Mucosa of rectum (tissue), 2 donors: ENCODE results near the gene DHTKD1.

Experiments used
- H3K27ac ChIP-seq, 2 donors: one replicate each; pipeline ENCODE4 v1.7.0; 2013; ENCODE audit warnings: inconsistent platforms in 2 of 2, low read depth in 2 of 2, low read length in 2 of 2
- H3K27me3 ChIP-seq, 2 donors: one replicate each; pipeline ENCODE4 v1.7.0; 2013; ENCODE audit warnings: low read length in 2 of 2; ENCODE audit not compliant: control insufficient read depth in 2 of 2, insufficient read depth in 2 of 2
- H3K36me3 ChIP-seq, 2 donors: one replicate each; pipeline ENCODE4 v1.7.0; 2013; ENCODE audit warnings: low read length in 2 of 2; ENCODE audit not compliant: control insufficient read depth in 2 of 2, insufficient read depth in 2 of 2
- H3K4me1 ChIP-seq, 2 donors: one replicate each; pipeline ENCODE4 v1.7.0; 2013; ENCODE audit warnings: low read length in 2 of 2, mild to moderate bottlenecking in 1 of 2; ENCODE audit not compliant: control insufficient read depth in 2 of 2, insufficient read depth in 2 of 2
- H3K4me3 ChIP-seq, 2 donors: one replicate each; pipeline ENCODE4 v1.7.0; 2013; ENCODE audit warnings: low read length in 2 of 2
- H3K9ac ChIP-seq, 2 donors: one replicate each; pipeline ENCODE4 v1.7.0; 2013; ENCODE audit warnings: low read length in 2 of 2, low read depth in 1 of 2, mild to moderate bottlenecking in 1 of 2
- H3K9me3 ChIP-seq, 2 donors: one replicate each; pipeline ENCODE4 v1.7.0; 2013; ENCODE audit warnings: low read length in 2 of 2; ENCODE audit not compliant: control insufficient read depth in 2 of 2
- donor health status: healthy.
- donor health status: Normal muscosa, but diverticular disease.

Gene DHTKD1

GRCh38 chr10:12130237-12130872 lies 61.6 kb downstream of the DHTKD1 start:
- H3K9me3 ChIP-seq: no peaks in the 10 kb centered on the region

GRCh38 chr10:12135631-12136030 lies 66.9 kb downstream of the DHTKD1 start:
- Histone ChIP-seq H3K27ac (no peak overlapping the region), H3K36me3 (peaks cover 5 to 17% of the 10 kb centered on the region in 2 donors), H3K4me3 (no peak overlapping the region), H3K4me1 (no peaks in the 10 kb centered on the region), H3K27me3 (no peaks in the 10 kb centered on the region), H3K9ac (no peak overlapping the region), H3K9me3 (no peaks in the 10 kb centered on the region)

More at GRCh38 chr10:12130237-12130872, 61.6 kb downstream of the DHTKD1 start:
- no peaks in the 10 kb centered on the region for H3K27me3 ChIP-seq
- H3K9ac ChIP-seq: peak overlapping the region; percentile 74 to 85
- peak overlapping the region; percentile 85 to 94 for H3K4me3 ChIP-seq
- peak overlapping the region in 1 of 2 donors; percentile 74 for H3K27ac ChIP-seq
- peaks cover 0 to 7% of the 10 kb centered on the region in 2 donors for H3K4me1 ChIP-seq
- H3K36me3 ChIP-seq: peaks cover 0 to 4% of the 10 kb centered on the region in 2 donors

GRCh38 chr10:12140038-12140437 lies 71.3 kb downstream of the DHTKD1 start:
- Histone ChIP-seq H3K4me3 (no peak overlapping the region), H3K4me1 (no peaks in the 10 kb centered on the region), H3K27me3 (no peaks in the 10 kb centered on the region), H3K27ac (no peak overlapping the region), H3K36me3 (peaks cover 14 to 24% of the 10 kb centered on the region in 2 donors), H3K9ac (no peak overlapping the region), H3K9me3 (no peaks in the 10 kb centered on the region)

- no peaks in the 10 kb centered on the region for H3K27me3 ChIP-seq
- H3K36me3 ChIP-seq: peaks cover 13 to 14% of the 10 kb centered on the region in 2 donors
- no peak overlapping the region for H3K27ac ChIP-seq
- H3K9ac ChIP-seq: no peak overlapping the region
- H3K9me3 ChIP-seq: no peaks in the 10 kb centered on the region
- H3K4me3 ChIP-seq: no peak overlapping the region
- H3K4me1 ChIP-seq: no peaks in the 10 kb centered on the region
Measured at GRCh38 chr10:12144538-12144937, 75.8 kb downstream of the DHTKD1 start.

GRCh38 chr10:12150163-12150562 lies 81.4 kb downstream of the DHTKD1 start:
- H3K4me3 ChIP-seq: no peak overlapping the region
- no peaks in the 10 kb centered on the region for H3K9me3 ChIP-seq
- H3K9ac ChIP-seq: no peak overlapping the region
- H3K4me1 ChIP-seq: no peaks in the 10 kb centered on the region
- no peak overlapping the region for H3K27ac ChIP-seq
- no peaks in the 10 kb centered on the region for H3K27me3 ChIP-seq
- H3K36me3 ChIP-seq: peaks cover 10 to 11% of the 10 kb centered on the region in 2 donors

- peaks cover 14 to 16% of the 10 kb centered on the region in 2 donors for H3K36me3 ChIP-seq
Measured at GRCh38 chr10:12154516-12154915, 85.8 kb downstream of the DHTKD1 start.

GRCh38 chr10:12156367-12157123 lies 87.8 kb downstream of the DHTKD1 start:
- no peaks in the 10 kb centered on the region for H3K27me3 ChIP-seq
- H3K4me1 ChIP-seq: no peaks in the 10 kb centered on the region
- H3K27ac ChIP-seq: no peak overlapping the region
- no peak overlapping the region for H3K4me3 ChIP-seq
- no peak overlapping the region for H3K9ac ChIP-seq
- H3K36me3 ChIP-seq: peaks cover 18 to 19% of the 10 kb centered on the region in 2 donors
- H3K9me3 ChIP-seq: no peaks in the 10 kb centered on the region

More at GRCh38 chr10:12154516-12154915, 85.8 kb downstream of the DHTKD1 start:
- Histone ChIP-seq H3K4me1 (no peaks in the 10 kb centered on the region), H3K4me3 (no peak overlapping the region), H3K27me3 (no peaks in the 10 kb centered on the region), H3K27ac (no peak overlapping the region), H3K9me3 (no peaks in the 10 kb centered on the region), H3K9ac (no peak overlapping the region)

- Histone ChIP-seq H3K9ac (no peak overlapping the region), H3K27me3 (no peaks in the 10 kb centered on the region), H3K4me1 (no peaks in the 10 kb centered on the region), H3K36me3 (peaks cover 22 to 25% of the 10 kb centered on the region in 2 donors), H3K27ac (no peak overlapping the region), H3K4me3 (no peak overlapping the region), H3K9me3 (no peaks in the 10 kb centered on the region)
Measured at GRCh38 chr10:12158111-12158510, 89.4 kb downstream of the DHTKD1 start.

GRCh38 chr10:12160664-12161063 lies 91.9 kb downstream of the DHTKD1 start:
- no peaks in the 10 kb centered on the region for H3K9me3 ChIP-seq
- H3K36me3 ChIP-seq: peaks cover 27 to 28% of the 10 kb centered on the region in 2 donors
- no peak overlapping the region for H3K27ac ChIP-seq
- no peaks in the 10 kb centered on the region for H3K27me3 ChIP-seq
- H3K4me3 ChIP-seq: no peak overlapping the region
- H3K9ac ChIP-seq: no peak overlapping the region
- no peaks in the 10 kb centered on the region for H3K4me1 ChIP-seq

- Histone ChIP-seq H3K27ac (no peak overlapping the region), H3K4me1 (no peaks in the 10 kb centered on the region), H3K4me3 (no peak overlapping the region), H3K36me3 (peaks cover 31 to 45% of the 10 kb centered on the region in 2 donors), H3K9ac (no peak overlapping the region), H3K27me3 (no peaks in the 10 kb centered on the region), H3K9me3 (no peaks in the 10 kb centered on the region)
Measured at GRCh38 chr10:12162927-12163326, 94.2 kb downstream of the DHTKD1 start.
